Mucosa of descending colon (tissue), 3 donors: ENCODE results near the gene SMAD9. TPM values are rescaled to one million over a fixed set of nuclear protein-coding genes. Genes with fewer than 3 reads are reported as not detected.
"Not testable (repeated sequence)": the region's sequence is repeated elsewhere in the genome, so short reads cannot be mapped to it uniquely, and the experiment has no call there.

Experiments used
- ATAC-seq: fragments of 200-7000 bp; cut with Tn5 transposase; one replicate; pipeline ENCODE4 v1.9.1; 2020; ENCODE audit warnings: mild to moderate bottlenecking, moderate library complexity
- DNase-seq, 3 donors: peaks; one replicate each; pipeline ENCODE4 v3.0.0-alpha.2; 2020
- H3K36me3 ChIP-seq: fragments of 200-600 bp; one replicate; pipeline ENCODE4 v1.8.0; 2021; ENCODE audit warnings: low read depth, mild to moderate bottlenecking
- H3K4me1 ChIP-seq: fragments of 200-600 bp; one replicate; pipeline ENCODE4 v1.8.0; 2021; ENCODE audit warnings: low read depth, mild to moderate bottlenecking
- H3K4me3 ChIP-seq: fragments of 200-600 bp; one replicate; pipeline ENCODE4 v1.8.0; 2021; ENCODE audit warnings: mild to moderate bottlenecking
- H3K9me3 ChIP-seq: fragments of 200-600 bp; one replicate; pipeline ENCODE4 v1.8.0; 2021; ENCODE audit warnings: mild to moderate bottlenecking
- CTCF ChIP-seq: fragments of 200-600 bp; IDR thresholded peaks from one replicate; pipeline ENCODE4 v1.8.0; 2022; ENCODE audit warnings: antibody characterized with exemption, mild to moderate bottlenecking
- intact Hi-C, 2 donors: fragments of 100-400 bp; cut with DNase I in 1 of 2; cut with micrococcal nuclease in 1 of 2; formaldehyde crosslinking; loops; one replicate each; pipeline versions ENCODE4 v1.11.0 to v1.11.1; 2022; cut with DNase I, micrococcal nuclease
- total RNA-seq, 3 donors: library from RNA; stranded (reverse); fragmentation: NEBNext Ultra II Directional in 2 of 3; extraction: Animal tissue kit (Norgen Biotek cat#: 25700) in 2 of 3; gene quantifications; one replicate each; pipeline versions ENCODE4 v1.2.1 to v1.2.4, GENCODE V29; 2021 to 2023
- donor health status: DM: no; HTN: no; CAD: no; lungs with moderate emphysema.
- donor health status: DM: no; HTN: no; CAD: no.
- donor health status: DM: no; HTN: yes; CAD: no.

SMAD9 gene
- total RNA-seq, 3 donors from 2014 or later, result 9.0 to 21.6 (median 16.2) TPM

GRCh38 chr13:36884235-36884634 is 35.8 kb downstream of the SMAD9 start:
- intact Hi-C loops, result no loop called here
- H3K4me1 ChIP-seq, result no peaks in the 10 kb centered on the region
- ATAC-seq (no peak), DNase-seq (no peak)
- H3K36me3 ChIP-seq, result no peaks in the 10 kb centered on the region
- TF ChIP-seq CTCF, result no peak
- no peak overlapping the region for H3K4me3 ChIP-seq
- no peaks in the 10 kb centered on the region for H3K9me3 ChIP-seq

- H3K9me3 ChIP-seq, result no peaks in the 10 kb centered on the region
- no peak for TF ChIP-seq CTCF
- no peaks in the 10 kb centered on the region for H3K36me3 ChIP-seq
- no peaks in the 10 kb centered on the region for H3K4me1 ChIP-seq
- DNase-seq (no peak), ATAC-seq (no peak)
- intact Hi-C loops, result no loop called here
- no peak overlapping the region for H3K4me3 ChIP-seq
These were observed 36.2 kb downstream of the SMAD9 start for GRCh38 chr13:36883824-36884223.

- ATAC-seq, result peak; percentile 61
- H3K4me1 ChIP-seq, H3K36me3 ChIP-seq, H3K9me3 ChIP-seq, intact Hi-C loops, DNase-seq, H3K4me3 ChIP-seq: not testable (repeated sequence)
These were observed 36.6 kb downstream of the SMAD9 start for GRCh38 chr13:36883392-36883791.

GRCh38 chr13:36882829-36883390 is 37.1 kb downstream of the SMAD9 start:
- DNase-seq, result peak in 1 of 3 donors; percentile 11
- TF ChIP-seq CTCF, result no peak
- Histone ChIP-seq H3K36me3 (no peaks in the 10 kb centered on the region), H3K4me1 (no peaks in the 10 kb centered on the region), H3K4me3 (no peak overlapping the region), H3K9me3 (no peaks in the 10 kb centered on the region)
- intact Hi-C loops, result no loop called here
- ATAC-seq, result peak; percentile 85

GRCh38 chr13:36880961-36881360 is 39.1 kb downstream of the SMAD9 start:
- H3K4me1 ChIP-seq, result no peaks in the 10 kb centered on the region
- H3K36me3 ChIP-seq, result no peaks in the 10 kb centered on the region
- TF ChIP-seq CTCF, result no peak
- ATAC-seq (no peak), DNase-seq (no peak)
- H3K9me3 ChIP-seq, result no peaks in the 10 kb centered on the region
- intact Hi-C loops, result no loop called here
- H3K4me3 ChIP-seq, result no peak overlapping the region

GRCh38 chr13:36879218-36879938 is 40.7 kb downstream of the SMAD9 start:
- Histone ChIP-seq H3K4me1 (no peaks in the 10 kb centered on the region), H3K4me3 (no peak overlapping the region), H3K9me3 (no peaks in the 10 kb centered on the region), H3K36me3 (no peaks in the 10 kb centered on the region)
- DNase-seq (no peak), ATAC-seq (no peak)
- intact Hi-C loops, result no loop called here
- TF ChIP-seq CTCF, result no peak
